ENCODE data around the gene BRINP3.

The BRINP3 gene

DNA sequence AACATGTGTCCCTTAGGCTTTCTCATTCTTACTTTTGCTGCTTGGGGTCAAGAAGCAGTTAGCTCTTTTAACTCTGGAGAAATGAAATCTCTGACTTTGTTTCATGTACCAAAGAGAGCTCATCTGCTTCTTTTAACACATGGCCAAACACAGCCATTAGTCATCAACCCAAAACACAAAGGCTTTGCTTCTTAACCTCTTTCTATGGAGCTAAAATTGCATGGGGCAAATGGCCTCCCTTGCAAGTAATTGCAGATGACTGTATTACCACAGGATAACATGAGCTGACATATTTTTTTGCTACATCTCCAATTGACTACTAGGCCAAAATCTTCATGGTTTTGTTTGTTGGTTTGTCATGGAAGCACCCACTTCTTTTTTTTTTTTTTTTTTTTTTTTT lies 300.9 kb downstream of the BRINP3 start:
- no peak for DNase-seq
- no peaks in the 10 kb centered on the region for H3K27me3 ChIP-seq
- intact Hi-C loops (cut with DNase I; ENCODE audit: low total_unique reads): no loop called here

GRCh38 chr1:190175320-190175719 lies 302.3 kb downstream of the BRINP3 start:
- Histone ChIP-seq H3K27me3 (no peaks in the 10 kb centered on the region), H3K27ac (no peak overlapping the region), H3K4me3 (no peak overlapping the region), H3K9me3 (no peaks in the 10 kb centered on the region), H3K36me3 (no peaks in the 10 kb centered on the region), H3K4me1 (no peaks in the 10 kb centered on the region)
- TF ChIP-seq, protein P1, sequence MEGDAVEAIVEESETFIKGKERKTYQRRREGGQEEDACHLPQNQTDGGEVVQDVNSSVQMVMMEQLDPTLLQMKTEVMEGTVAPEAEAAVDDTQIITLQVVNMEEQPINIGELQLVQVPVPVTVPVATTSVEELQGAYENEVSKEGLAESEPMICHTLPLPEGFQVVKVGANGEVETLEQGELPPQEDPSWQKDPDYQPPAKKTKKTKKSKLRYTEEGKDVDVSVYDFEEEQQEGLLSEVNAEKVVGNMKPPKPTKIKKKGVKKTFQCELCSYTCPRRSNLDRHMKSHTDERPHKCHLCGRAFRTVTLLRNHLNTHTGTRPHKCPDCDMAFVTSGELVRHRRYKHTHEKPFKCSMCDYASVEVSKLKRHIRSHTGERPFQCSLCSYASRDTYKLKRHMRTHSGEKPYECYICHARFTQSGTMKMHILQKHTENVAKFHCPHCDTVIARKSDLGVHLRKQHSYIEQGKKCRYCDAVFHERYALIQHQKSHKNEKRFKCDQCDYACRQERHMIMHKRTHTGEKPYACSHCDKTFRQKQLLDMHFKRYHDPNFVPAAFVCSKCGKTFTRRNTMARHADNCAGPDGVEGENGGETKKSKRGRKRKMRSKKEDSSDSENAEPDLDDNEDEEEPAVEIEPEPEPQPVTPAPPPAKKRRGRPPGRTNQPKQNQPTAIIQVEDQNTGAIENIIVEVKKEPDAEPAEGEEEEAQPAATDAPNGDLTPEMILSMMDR (IDR thresholded peaks at IDR 0.05): no peak
- intact Hi-C loops (cut with DNase I; ENCODE audit: low total_unique reads): no loop called here
- DNase-seq: no peak

More for the DNA sequence above, 300.9 kb downstream of the BRINP3 start:
- Histone ChIP-seq H3K4me3 (no peak overlapping the region), H3K27ac (no peak overlapping the region), H3K4me1 (no peaks in the 10 kb centered on the region), H3K36me3 (no peaks in the 10 kb centered on the region), H3K9me3 (no peaks in the 10 kb centered on the region)
- TF ChIP-seq, protein P1 (IDR thresholded peaks at IDR 0.05): no peak

DNA sequence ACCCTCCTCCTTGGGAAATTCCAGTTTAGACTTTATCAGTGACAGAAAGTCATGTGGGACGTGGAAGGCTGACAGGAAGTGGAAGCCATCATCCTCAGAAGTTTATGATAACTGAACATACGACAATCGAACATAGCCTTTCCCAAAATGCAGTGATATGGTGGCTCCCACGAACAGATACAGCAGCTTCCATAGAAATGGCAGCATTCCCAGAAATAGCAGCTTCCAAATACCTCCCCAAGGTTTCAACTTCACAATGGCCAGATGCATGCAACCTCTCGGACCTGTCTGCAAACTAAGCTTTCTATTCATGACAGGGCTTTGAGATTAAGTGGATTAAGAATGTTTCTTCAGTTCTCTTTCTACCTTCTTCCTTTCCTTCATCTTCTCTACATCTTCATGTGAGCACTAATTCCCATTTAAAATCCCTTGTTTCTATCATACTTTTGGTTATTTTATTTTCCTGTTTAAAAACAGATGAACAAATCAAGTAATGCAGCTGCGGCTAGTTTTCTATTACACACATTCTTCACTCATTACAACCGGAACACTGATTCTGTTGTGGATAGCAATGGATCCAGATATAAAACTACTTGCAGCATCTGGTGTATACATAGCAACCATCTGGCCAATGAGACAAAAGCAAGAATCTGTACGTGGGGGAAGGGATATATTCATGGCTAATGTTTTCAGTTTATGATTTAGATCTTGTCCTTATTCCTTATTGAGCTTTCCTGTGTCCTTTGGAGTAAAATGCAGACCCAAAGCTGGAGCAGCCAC lies 304.8 kb downstream of the BRINP3 start:
- Histone ChIP-seq H3K27ac (no peak overlapping the region), H3K4me1 (no peaks in the 10 kb centered on the region), H3K27me3 (no peaks in the 10 kb centered on the region), H3K9me3 (no peaks in the 10 kb centered on the region), H3K36me3 (no peaks in the 10 kb centered on the region), H3K4me3 (no peak overlapping the region)
- no peak for DNase-seq
- TF ChIP-seq, protein P1 (IDR thresholded peaks at IDR 0.05): no peak
- intact Hi-C loops (cut with DNase I; ENCODE audit: low total_unique reads): no loop called here

DNA sequence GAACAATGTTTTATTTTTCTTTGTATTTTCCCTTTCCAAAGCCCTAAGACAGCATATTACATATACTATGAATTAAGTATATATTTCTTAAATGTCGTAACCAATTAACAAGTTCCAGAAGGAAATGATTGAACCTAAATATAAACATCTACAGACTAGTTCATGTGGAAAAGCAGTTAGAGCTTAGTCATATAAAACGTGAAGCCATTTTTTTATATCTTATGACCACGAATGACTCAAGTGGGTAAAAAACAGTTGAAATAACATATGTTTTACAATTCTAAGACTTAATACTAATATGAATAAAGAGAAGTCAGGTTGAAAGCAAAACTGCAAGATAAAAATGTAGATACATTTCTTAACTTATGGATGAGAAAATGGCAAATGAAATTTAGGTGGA lies 307.3 kb downstream of the BRINP3 start:
- H3K27me3 ChIP-seq: no peaks in the 10 kb centered on the region
- intact Hi-C loops (cut with DNase I; ENCODE audit: low total_unique reads): no loop called here
- no peak overlapping the region for H3K27ac ChIP-seq
- TF ChIP-seq, protein P1 (IDR thresholded peaks at IDR 0.05): no peak
- no peaks in the 10 kb centered on the region for H3K9me3 ChIP-seq
- H3K4me1 ChIP-seq: no peaks in the 10 kb centered on the region
- DNase-seq: no peak
- H3K4me3 ChIP-seq: no peak overlapping the region
- H3K36me3 ChIP-seq: no peaks in the 10 kb centered on the region

GRCh38 chr1:190169311-190170067 lies 308.2 kb downstream of the BRINP3 start:
- TF ChIP-seq, protein P1 (IDR thresholded peaks at IDR 0.05): no peak
- Histone ChIP-seq H3K4me1 (no peaks in the 10 kb centered on the region), H3K9me3 (no peaks in the 10 kb centered on the region), H3K27ac (no peak overlapping the region), H3K4me3 (no peak overlapping the region), H3K27me3 (no peaks in the 10 kb centered on the region), H3K36me3 (no peaks in the 10 kb centered on the region)
- DNase-seq: no peak
- intact Hi-C loops (cut with DNase I; ENCODE audit: low total_unique reads): no loop called here

Measured in tibial artery (tissue), 4 donors.